GM19240 (cell line): ENCODE measurements around the gene SUPT4H1.
A peak's percentile ranks its signal among the peaks of the same experiment; 100 is the strongest.

Experiments used
- DNase-seq: peaks from one replicate; pipeline ENCODE4 v3.0.0; 2011; ENCODE audit warnings: low spot score; ENCODE audit not compliant: insufficient read length

Gene SUPT4H1

GRCh38 chr17:58319173-58320162 is 32.5 kb downstream of the SUPT4H1 start:
- DNase-seq, result no peak

DNA sequence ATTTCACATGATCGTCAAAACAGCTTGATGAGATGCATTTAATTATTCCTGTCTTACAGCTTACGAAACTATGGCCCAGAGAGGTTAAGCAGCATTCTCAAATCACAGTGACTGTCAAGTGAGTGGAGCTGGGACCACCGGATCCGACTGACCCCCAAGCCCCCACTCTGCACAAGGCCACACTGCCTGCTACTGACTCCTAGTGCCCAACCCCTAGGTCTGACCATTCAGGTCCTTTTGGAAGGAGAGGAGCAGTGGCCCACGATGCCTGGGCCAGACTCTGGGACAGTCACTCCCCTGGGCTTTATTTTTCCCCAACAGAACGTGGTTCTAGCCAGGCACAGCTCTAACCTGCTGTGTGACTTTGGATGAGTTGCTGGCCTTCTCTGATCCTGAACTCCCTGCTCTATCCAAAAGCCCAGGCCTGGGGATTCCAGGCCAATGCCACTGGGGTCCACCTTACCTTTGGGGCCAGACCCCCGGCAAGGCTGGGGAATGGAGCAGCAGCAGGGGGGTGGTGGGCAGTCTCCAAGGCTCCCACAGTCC is 33.3 kb downstream of the SUPT4H1 start:
- DNase-seq, result no peak

DNA sequence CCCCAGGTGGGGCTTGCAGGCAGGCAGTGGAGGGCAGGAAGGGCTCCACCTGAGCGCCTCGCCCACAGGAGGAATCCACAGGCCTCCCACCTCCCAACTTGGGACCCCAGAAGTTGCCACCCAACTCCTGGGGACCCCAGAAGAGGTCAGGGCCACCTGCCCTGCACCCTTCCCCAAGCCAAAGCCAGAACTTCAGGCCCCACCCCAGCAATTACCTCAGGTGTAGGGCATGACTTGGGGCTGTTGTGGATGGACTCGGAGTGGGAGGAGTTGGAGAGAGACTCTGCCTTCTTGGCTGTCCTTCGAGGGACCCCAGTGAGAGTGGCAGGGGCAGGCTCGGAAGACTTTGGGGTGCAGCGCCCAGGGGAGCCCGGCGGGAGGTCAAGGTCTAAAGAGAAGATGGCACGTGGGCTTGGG is 33.9 kb downstream of the SUPT4H1 start:
- no peak for DNase-seq

GRCh38 chr17:58317421-58318064 is 34.5 kb downstream of the SUPT4H1 start:
- DNase-seq, result peak; percentile 86

- no peak for DNase-seq
Measured at GRCh38 chr17:58316260-58316960, 35.6 kb downstream of the SUPT4H1 start.

DNA sequence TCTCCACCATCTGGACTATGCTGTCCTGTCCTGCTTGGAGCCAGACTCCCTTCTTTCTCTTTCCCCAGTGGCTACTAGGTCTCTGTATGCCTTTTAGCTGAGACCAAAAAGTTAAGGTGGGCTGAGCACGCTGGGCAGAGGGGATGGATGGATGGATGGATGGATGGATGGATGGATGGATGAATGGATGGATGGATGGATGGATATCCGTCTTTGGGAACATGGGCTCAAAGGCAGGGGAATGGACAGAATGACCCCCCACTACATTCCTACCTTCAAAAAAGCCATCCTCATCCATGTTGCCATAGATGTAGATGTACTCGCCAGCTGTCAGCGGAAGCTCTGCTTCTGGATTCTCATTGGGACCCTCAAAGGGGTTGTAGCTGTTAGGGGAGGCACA is 36.3 kb downstream of the SUPT4H1 start:
- no peak for DNase-seq

DNA sequence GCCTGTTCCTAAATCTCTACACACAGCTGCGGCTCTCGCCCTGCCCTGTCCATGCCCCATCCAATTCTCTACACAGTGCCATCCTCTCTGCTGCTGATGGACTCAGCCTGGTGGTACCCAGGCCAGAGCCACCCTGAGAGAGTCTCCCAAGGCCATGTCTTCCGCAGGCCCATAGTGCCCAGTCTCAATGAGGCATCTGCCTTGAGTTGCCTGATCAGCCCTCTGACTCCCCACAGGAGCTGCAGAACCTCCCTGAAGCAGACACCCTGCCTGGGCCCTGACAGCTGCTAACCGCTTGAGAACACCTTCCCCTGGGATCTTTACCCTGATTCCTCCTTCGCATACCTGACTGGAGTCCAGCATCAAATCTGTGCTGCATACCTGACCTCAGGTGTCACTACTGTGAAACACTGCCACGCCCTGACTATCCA is 36.7 kb downstream of the SUPT4H1 start:
- DNase-seq, result no peak

GRCh38 chr17:58314706-58315015 is 37.3 kb downstream of the SUPT4H1 start:
- no peak for DNase-seq

GRCh38 chr17:58313815-58314705 is 37.9 kb downstream of the SUPT4H1 start:
- DNase-seq, result no peak

DNA sequence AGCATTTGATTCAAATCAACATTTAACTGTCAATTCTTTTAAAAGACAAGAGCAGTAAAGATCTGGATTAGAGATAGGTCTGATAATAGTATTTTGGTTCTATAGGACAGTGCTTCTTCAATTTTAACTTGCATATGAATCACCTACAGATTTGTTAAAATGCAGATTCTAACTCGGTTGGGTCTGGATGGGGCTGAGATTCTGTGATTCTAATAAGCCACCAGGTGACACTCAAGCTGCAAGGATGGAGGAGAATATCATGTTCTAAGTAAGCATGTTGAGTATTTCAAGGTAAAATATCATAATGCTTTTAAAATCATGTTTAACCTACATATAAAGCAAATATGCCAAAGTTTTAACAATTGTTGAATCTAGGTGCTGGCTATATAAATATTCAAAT is 39.2 kb downstream of the SUPT4H1 start:
- no peak for DNase-seq

GRCh38 chr17:58312021-58312630 is 39.9 kb downstream of the SUPT4H1 start:
- DNase-seq, result no peak

DNA sequence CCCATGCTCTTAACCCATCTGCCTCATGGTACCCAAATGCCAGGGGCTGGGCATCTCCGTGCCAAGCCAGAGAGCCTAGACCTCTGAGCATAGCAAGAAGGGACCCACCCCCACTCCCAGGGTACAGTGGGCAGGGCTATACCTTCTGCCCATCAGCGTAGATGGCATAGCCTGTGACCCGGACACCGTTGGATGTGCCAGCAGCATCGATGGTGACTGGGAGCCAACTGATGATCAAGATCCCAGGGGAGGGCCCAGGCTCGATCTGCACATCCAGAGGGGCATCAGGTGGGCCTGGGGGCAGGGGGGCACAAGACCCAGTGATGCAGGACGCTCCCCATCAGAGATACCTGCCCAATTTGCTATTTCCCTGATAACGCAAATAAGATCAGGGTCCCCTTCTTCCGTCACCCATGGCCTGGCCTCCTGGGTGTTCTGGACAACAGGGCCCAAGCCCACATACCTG is 40.5 kb downstream of the SUPT4H1 start:
- DNase-seq, result no peak

- DNase-seq, result no peak
Measured at GRCh38 chr17:58310511-58311428, 41.2 kb downstream of the SUPT4H1 start.

DNA sequence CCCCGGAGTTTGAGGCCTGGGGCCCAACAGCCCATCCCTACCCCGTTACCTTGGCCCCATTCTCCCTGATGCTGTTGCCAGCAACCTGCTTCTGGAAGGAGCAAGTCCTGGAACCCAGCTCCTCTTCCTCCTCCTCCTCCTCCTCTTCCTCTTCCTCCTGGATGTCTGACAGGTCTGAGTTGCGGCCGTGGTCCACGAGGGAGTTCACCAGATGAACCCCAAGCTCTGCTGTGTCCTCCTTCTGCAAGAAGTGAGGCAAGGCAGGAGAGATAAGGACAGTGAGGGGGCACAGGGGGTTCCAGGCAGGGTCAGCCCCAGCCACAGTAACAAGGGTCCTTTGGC is 42.1 kb downstream of the SUPT4H1 start:
- DNase-seq, result no peak

DNA sequence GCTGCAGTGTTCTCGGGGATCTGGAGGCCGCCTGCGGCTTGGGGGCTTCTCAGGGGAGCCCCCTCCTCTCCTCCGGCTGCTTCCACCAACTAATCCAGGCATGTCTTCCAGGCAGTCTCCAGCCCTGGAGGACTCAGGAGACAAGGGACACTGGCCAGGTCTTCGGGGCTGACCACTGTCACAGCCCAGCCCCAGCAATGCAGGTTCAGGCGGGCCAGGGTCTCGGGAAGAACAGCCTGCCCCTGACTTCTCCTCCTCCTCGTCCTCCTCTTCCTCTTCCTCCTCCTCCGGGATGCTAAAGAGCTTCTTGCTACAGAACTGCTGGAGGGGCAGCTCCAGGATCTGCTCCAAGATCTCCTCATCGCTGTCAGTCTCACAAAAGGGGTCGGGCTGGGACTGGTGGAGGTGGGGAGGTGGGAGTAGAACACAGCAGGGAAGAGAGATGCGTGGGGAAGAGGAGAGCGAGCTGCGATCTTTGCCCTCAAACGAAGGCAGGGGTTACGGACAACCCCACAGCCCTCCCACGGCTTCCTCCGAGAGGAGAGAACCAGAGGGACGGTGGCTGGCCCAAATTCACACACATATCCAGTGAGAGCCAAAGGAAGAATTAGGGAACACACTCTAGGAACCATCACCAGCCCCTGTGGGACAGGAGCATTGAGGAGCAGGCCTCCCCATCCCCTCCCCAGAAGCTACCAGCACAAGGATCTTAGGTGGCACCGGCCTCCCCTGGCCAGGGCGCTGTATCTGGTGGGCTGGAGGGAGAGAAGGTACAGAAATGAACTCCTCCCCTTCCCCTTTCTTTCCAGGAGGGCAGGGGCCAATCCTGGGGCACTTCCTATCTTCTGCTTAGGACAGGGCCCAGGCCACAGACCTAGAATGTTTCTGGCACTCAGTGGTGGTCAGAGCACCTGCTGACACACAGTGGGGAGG is 42.8 kb downstream of the SUPT4H1 start:
- no peak for DNase-seq

- DNase-seq, result no peak
Measured at GRCh38 chr17:58308173-58308984, 43.6 kb downstream of the SUPT4H1 start.

DNA sequence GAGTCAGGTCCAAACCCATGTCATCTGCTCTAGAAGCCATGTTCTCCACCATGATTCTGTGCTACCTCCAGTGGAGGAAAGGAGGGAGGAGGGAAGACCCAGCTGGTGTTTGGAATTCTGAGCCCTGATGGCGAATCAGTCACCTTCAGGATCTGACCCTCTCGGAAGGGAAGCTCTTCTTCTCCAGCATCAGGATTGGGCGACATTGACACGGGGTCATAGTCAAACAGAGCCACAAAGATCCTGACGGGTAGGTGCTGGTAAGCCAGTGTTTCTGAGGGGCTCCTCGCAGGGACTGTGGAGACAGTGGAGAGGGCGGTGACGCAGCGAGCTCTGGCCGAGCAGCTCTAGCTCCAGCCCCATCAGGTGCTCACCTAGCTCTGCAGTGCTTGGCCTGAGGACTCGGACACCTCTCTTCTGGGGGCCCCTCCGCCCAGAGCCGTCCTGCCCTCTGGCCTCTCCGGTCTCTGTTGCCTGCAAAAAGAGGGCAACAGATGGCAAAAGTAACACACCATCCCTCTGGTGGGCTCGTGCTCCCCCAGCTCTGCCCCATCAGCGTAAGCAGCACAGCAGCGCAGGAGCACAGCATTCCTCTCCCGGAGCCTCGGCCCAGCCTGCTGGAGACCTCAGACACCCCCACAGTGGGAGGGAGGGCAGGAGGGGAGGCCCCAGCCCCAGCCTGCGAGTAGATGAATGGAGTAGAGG is 44.4 kb downstream of the SUPT4H1 start:
- no peak for DNase-seq
